Stimulated activated CD8-positive, alpha-beta memory T cell treated with anti-CD3 and anti-CD28 coated beads, Interleukin-12 subunit alpha, Interleukin-12 subunit beta, amount 100 ng/mL, for 24 hours (primary cell): Measurements from ENCODE around the gene CTAGE1.
"Not testable (repeated sequence)": the region's sequence is repeated elsewhere in the genome, so short reads cannot be mapped to it uniquely, and the experiment has no call there.

Experiments
- DNase-seq: peaks from one replicate; pipeline ENCODE4 v3.0.0-alpha.2; 2020; ENCODE audit errors: extremely low read depth

CTAGE1 gene

DNA sequence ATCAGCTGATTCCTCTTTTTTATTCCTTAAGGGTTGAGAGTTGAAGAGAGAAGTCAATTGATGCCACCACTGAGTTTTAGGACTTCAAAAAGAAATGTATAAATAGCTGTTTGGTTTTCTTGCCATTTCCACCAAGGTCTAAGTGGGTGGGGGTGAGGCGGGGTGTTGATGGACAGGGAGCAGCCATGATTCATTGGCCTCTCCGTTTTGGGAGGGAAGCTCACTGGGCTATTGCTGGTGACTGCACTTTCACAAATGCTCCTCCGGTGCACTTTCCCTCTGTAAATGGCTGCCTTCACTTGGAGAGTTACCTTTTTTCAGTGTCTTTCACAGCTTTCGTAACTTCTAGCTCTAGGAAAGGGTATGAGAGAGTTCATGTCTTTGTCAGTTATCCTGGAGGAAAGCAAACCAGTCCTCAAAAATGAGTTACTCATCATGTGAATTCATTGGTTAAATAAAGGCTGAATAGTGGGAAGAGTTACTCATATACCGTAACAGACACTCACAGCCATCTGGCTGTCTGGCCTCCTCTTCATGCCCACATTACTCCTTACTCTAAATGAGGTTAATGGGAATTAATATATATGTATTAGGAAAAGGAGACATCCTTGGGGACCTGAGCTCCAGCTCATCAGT is 17.4 kb upstream of the CTAGE1 start:
- DNase-seq: no peak

DNA sequence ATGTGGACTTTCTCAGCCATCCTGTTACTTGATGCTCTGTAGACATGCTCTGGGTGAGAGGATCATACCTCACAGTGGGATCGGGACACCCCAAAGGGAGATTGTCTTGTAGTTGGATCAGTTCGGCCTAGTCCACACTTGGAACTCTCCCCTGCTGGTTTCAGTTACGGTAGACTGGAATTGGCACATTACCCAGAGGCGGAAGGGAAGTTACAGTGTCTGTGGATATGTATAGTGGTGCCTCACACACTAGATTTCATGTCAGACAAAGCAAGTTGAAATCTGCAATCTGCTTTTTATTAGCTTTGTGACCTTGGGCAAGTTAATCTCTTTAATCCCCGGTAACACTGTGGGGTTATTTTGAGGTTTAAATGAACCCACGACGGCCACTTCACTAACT is 16.2 kb upstream of the CTAGE1 start:
- no peak for DNase-seq

DNA sequence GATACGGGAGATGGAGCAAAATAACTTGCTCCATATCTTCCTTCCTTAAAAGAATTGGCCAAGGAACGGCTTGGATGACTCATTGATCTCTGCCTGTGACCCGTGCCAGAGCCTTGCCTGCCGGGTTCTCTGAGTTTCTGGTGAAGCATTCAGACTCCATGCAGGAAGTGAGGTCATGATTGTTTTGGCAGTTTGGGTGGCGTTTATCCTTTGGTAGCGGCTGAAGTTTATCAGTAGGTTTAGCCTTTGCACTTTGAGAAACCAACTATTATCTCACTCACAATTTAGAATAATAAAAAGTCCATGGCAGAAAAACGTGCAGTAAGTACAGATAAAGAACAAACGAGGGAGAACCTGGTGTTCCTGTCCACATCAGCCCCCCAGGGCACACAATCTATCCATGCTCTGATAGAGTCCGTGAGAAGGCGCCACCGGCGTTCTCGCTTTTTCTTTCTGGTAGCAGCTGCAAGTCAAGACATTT is 15.0 kb upstream of the CTAGE1 start:
- no peak for DNase-seq

DNA sequence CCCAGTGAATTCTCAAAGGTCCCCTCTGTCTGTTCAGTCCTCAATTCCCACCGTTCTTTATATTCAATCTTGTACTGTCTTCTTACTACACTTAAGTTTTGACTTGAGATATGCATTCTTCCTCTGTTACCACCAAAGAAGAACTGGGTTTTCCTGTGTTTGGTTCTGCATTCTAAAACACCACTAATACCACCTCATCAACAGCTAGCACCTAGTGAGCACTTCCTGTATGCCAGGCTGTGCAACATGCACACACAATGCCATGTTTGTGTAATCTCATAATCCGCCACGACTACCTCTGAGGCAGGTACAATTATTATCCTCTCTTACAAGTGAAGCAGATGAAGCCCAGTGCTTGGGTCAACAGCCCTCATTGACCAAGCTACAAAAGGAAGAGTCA is 11.8 kb upstream of the CTAGE1 start:
- DNase-seq: no peak

DNA sequence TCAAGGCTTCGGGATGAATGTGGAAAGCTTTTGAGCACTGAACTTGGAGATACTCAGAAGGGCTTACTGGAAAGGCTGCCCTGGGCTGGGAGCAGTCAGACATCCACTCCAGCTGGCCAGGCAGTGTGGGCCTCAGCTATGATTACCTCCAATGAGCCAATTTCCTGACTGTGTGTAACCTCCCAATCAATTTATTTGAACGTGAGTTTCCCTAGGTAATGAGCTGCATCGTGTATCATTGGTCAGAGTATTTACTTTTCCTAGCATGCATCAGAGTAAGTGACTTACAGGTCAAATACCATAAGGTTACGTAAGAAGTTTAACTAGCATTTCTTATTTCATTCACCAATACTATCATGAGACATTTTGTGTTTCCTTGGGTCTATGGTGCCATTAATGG is 11.0 kb upstream of the CTAGE1 start:
- DNase-seq: no peak

DNA sequence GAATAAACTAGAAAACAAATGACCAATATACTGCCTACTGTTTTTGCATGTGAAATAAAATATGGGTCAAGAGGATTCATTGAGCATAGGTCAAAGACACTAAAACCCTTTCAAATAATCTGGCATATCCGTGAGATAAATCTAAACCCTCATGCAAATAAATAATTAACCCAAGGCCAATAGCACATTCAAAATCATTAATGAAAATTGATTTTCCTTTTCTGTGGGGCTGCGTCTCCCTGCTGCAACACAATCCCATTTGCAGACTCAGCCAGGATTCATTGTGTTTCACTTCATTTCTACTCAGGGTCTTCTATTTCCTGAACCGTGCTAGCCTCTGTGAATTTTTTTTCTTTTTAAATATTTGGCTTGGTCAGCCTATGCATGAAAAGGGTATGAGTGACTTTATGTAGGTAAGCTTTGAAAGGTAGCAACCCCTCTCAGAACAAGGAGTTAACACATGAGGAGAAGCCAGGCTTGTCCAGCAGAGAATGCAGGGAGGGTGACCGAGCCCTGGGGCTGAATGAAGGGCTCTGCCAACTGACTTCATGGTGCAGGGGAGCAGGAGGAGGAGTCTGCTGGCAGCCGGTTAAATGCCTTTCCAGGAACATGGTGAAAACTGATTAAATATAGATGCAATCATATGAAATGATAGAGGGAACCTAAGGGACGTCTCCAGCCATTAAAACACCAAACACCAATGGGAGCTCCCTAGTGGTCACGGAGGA is 10.3 kb upstream of the CTAGE1 start:
- DNase-seq: no peak

DNA sequence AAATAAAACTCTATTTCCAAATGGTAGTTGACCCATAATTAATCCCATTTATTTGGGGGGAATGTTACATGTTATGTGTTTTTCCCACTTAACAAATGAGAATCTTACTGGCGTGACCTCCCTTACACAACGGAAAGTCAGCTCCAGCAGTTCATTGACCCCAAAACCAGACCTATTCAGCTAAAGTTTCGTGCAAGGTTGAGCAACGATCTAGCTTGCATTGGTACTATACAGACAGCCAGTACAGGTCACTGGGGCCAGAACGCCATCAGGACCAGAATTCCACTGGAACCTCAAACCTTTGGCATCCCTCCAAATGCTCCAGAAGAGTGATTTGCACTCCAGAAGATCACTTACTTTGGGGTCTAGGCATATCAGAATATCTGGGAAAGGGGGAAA is 6.8 kb upstream of the CTAGE1 start:
- DNase-seq: no peak

DNA sequence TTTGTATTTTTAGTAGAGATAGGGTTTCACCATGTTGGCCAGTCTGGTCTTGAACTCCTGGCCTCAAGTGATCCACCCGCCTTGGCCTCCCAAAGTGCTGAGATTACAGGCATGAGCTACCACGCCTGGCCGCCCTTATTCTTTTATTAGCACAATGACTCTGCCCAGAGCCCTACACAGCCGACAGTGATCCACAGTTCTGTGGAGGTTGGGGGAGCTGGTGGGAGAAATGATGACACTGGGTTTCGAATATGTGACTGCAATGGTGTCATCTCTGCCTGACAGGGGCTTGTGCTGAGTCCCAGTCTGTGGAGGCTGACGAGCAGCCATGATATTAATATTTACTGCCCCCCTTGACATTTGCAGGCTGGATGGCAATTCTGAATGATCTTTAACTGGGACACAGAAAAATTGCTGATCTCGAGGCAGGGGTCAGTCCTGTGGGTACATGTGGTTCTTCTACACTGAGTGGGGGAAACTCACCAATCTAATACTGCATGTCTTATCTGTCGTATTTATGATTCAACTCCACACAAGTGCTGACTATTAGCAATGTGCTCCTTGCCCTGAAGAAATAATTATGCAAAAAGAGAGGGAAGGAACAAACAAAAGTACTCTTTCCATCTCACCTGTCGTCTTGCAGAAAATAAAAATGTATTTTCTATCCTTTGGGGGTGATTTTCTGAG is 6.3 kb upstream of the CTAGE1 start:
- no peak for DNase-seq

DNA sequence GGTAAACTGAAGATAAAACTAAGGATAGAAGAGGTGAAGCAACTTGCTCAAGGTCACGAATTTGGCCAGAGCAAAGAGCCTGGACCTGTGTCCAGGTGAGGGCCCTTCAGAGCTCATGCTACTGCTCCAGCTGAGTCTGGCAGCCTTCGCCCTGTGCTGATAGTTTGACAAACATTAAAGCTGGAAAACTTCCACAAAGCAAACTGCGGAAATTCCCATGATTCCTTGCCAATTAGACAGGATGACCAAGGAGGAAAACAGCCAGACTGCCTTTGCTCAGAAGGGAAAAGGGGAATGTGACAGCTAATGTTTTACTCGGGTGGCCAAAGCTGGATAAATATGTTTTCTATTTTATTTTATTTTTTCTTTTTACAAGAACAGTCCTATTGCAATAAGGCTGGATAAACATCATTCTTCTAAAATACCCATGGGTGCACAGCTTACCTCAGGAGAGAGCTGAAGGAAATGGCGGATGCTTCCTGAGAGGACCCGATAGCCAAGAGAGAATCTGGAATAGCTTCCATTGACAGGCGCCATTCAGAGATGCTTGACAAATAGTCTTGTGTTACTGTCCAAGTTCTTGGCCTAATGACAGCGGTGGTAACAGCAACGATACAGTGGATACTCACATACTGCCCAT is 5.3 kb upstream of the CTAGE1 start:
- DNase-seq: no peak

DNA sequence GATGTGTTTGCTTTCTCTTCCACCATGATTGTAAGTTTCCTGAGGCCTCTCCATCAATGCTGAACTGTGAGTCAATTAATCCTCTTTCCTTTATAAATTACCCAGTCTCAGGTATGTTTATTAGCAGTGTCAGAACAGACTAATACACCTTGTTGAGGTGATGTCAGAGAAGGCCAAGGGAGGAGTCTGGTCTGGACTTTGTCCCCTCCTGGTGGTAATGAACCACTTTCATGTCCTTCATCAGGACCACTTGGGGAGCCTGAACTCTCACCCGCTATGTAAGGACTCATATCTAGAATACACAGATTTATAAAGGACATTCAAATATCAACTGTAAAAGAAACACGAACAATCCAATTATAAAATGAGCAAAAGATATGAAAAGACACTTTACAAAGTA is 2.9 kb upstream of the CTAGE1 start:
- DNase-seq: no peak

DNA sequence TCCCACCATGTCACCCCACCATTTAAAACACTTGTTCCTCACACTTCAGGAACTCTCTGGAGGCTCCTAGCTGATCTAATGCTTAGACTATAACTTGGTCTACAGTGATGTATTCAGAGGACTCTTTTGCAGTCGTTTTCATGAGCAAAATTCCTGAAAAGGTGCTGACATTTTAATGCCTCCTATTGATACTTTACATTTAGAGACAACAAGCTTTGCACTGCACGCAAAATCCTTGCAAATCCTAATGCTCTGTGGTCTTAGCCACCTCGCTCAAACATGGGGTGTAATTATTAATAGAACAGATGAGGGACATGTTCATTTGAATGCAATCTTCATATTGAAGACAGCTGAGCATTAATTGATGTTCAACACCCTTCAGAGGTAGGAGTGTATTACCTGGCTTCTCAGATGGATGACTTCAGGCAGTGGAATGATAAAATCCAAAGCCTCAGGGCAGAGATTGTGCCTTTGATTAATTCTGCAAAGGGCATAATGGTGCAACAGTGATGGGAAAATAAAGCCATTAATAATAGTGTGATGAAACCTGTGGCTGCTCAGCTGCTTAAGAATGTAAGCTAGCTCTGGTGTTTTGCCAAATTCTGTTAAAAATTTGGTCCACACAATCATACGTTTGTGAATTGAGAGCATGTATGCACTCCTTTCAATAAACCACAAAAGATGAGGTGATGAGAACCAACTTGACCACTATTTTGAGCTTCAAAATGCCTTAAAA is 5.4 kb downstream of the CTAGE1 start:
- DNase-seq: no peak

DNA sequence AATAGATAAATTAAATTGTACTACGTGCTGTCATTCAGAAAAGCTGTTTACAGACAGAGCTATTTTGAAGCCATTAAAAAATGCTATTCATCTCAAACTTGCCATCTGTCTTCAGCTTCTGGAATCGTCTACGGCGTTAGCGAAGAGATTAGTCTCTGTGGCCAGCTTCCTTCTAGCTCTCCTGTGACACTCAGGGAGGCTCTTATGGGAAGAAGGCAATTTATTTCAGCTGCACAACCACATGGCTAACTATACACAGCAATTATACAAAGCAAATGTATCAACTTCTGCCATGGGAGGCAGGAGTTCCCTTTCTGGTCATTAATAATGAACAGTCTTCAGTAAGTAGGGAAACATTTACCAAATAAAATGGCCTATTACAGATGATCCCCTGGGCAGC is 6.3 kb downstream of the CTAGE1 start:
- DNase-seq: no peak

DNA sequence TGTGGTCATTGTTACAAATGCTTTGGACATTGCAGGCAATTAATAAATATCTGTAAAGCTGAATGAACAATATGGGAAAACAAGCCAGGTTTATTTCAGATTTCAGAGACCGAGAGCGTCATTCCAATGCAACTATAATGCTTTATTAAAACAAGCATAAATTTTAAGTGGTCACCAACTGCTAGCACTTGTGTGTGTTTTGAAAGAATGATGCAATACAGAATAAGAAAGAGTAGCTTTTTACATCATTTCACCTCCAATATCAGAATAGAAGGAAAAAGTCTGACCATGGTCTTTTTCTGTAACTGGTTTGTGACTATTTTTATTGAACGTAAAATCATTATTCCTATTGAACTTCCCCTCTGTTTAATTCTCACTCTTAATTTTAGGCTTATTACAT is 7.6 kb downstream of the CTAGE1 start:
- DNase-seq: no peak

DNA sequence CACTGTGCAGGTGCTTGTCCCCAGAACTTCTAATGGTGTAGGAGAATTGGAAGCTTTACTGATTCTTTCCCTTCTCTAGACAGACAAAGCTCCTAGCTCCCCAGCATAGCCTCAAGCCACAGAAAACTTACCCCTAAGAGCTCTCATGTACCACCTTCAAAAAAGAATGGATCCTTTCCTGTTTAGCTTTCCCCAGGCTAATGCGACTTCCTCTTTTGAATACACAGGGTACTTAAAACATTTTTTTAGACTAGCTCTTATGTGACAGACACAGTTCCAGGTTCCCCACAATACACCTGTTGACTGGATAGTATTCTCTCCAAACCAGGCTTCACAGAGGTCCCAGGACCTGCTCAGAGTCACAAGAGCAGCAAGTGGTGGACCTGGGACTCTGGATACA is 8.3 kb downstream of the CTAGE1 start:
- DNase-seq: no peak

DNA sequence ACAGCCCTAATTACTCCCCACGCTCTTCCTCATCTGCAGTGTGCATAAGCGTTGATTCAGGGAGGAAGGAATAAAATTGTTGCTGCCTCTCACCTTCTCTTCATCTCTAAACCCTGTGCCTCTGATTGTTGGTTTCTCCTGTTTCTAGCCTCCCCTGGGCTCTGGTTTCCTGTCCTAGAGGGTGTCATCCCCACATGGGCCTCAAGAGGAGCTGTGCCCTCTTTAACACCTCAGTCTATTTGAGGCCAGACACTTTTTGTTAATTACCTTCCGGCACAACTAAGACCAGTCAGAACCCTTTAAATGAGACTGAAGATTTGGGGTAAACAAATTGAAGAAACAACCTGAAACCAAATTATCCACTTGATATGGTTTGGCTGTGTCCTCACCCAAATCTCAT is 9.7 kb downstream of the CTAGE1 start:
- no peak for DNase-seq

DNA sequence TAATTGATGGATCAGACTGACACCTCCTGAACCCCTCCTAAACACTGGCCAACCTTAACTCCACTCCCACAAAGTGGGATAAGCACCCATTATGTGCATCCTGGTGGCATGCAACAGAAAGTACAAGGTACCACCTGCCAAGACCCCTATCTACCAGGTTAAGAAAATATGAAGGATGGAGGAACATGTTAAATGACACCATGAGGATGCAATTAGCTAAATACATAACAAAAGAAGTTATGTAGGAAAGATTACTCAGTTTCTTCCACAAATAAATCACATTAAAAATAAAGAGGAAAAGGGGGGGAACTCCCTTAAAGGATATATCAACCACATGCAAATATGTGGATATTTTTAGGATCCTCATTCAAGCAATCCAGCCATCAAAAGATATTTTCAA is 12.6 kb downstream of the CTAGE1 start:
- DNase-seq: no peak

DNA sequence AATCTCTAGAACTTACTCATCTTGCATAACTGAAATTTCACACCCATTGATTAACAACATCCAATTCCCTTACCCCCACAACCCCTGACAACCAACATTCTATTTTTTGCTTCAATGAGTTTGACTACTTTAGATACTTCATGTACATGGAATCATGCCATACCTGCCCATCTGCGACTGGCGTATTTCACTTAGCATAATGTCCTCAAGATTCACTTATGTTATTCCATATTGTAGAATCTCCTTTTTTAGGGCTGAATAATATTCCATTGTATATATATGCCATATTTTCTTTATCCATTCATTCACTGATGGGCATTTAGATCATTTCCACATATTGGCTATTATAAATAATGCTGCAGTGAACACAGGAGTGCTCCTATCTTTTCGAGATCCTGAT is 13.8 kb downstream of the CTAGE1 start:
- no peak for DNase-seq

DNA sequence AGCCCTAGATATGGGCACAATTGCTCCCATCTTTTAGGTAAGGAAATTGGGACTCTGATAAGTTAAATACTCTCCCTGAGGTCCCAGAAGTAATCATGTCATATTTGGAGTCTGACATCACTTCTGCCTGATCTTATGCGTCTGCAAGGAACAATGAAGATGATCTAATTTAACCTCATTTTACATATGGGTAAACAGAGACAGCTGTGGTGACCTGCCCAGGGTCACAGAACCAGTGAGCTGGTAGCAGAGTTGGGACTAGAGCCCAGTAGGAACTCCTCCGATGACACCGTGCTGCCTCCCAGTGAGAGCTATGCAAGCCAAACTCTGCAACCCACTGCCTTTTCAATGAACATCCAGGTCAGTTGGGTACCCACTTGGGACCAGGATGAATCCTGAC is 17.8 kb downstream of the CTAGE1 start:
- no peak for DNase-seq

DNA sequence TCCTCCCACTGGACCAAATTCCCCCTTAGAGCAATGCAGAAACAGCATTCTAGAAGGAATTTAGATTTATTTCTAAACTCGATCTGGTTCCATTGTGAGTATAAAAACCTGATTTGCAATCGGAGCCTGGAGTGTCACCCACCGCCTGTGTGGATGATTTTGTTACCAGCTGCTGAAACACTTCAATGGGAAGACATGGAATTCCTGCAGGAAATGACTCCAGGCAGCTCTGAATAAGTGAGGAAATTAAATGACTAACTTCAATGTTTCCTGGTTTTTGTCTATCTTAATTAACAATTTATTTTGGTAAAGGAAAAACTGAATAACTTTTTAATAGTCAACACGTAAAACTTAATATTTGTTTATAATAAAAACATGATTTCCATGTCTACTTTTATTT is 19.3 kb downstream of the CTAGE1 start:
- no peak for DNase-seq

DNA sequence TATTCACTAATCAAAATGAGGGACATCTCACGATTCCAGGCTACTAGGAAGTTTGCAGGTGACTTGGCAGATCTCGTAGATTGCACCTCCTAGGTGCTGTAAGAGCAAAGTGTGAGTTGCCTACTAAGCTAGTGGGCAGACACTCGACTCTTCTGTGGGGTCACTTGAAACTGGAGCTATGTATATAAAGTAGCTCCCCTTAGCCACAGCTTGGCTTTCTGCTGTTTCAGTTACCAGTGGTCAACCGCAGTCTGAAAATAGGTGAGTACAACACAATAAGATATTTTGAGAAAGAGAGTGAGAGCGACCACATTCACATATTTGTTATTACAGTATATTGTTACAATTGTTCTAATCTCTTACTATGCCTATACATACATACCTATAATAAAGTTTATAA is 23.3 kb downstream of the CTAGE1 start:
- DNase-seq: no peak

DNA sequence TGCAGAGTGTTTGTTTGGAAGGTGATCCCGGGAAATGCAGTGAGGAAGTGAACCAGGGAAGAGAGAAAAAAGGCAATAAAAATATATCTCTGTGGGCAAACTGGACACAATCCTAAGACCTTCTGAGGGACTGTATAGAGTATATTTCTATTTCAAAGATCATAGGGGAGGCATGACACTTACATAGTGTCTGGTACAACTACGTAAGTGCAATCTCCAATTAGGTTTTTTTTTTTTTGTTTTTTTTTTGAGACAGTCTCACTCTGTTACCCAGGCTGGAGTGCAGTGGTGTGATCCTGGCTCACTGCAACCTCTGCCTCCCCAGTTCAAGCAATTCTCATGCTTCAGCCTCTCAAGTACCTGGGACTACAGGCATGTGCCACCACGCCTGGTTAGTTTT is 24.6 kb downstream of the CTAGE1 start:
- DNase-seq: not testable (repeated sequence)
